Hippocampal formation (tissue), 2 donors: ENCODE measurements around the gene PHETA2.
A peak's percentile ranks its signal among the peaks of the same experiment; 100 is the strongest.
"Not testable (repeated sequence)": the region's sequence is repeated elsewhere in the genome, so short reads cannot be mapped to it uniquely, and the experiment has no call there.

Experiments used
- DNase-seq, 2 donors: peaks; one replicate each; lab custom pipeline; 2025; lab: John Stamatoyannopoulos, UW

The PHETA2 gene

GRCh38 chr22:42069801-42070516 lies 4.1 kb upstream of the PHETA2 start:
- DNase-seq, result no peak

DNA sequence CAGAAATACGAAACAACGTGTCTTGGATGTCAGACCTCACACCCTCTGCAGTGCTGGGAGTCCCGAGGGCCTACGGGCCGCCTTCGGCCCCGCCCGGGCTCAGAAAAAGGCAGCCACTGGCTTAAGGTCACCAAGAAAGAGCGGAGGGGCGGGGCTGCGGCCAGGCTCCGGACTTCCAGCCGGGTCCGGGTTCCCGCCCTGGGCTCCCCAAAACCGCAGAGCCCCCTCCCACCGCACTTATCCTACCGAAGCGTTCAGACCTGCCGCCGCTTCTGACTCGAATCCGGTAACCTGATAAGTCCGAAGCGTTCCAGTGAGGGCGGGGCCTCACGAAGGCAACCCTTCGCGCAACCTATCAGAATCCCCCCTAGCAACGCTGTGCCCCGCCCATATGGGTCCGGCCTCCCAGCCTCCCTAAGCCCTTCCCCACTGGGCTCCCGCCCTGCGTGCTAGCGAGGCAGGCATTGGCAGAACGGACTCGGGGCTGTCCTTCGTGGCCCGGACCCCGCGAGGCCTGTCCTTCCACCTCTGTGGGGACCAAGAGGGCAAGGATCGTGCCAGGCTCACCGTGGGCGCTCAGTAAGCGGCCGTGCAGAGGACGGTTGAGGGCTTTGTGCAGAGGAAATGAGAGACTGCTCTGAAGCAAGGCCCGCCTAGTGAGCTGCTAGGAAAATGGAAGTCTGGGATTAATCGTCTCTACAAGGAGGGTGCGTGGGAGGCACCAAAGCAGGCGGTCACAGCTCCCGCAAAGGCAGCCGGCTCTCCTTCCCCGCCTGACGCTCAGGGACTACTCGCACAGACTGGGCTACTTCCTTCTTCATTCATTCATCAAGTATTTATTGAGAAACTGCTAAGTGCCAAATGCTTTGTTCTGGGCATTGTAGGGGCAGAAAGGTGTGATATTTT lies 3.3 kb upstream of the PHETA2 start, which contains the start of gene NAGA:
Gene NAGA, minus strand, starts transcription at position 296 of the 906 bp plus-strand sequence. CDS start 515 bp downstream, outside the sequence.
- DNase-seq, result peak; percentile 87 to 93

DNA sequence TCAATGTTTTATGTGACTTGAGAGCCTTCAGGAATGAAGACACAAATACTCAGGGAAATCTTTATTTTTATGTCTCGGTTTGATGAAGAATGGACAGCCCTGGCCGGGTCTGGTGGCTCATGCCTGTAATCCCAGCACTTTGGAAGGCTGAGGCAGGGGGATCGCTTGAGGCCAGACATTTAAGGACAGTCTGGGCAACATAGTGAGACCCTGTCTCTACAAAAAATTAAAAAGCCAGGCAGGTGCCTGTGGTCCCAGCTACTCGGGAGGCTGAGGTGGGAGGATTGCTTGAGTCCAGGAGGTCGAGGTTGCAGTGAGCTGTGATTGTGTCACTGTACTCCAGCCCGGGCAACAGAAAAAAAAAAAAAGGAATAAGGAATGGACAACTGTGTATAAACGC lies 2.5 kb upstream of the PHETA2 start:
- not testable (repeated sequence) for DNase-seq

DNA sequence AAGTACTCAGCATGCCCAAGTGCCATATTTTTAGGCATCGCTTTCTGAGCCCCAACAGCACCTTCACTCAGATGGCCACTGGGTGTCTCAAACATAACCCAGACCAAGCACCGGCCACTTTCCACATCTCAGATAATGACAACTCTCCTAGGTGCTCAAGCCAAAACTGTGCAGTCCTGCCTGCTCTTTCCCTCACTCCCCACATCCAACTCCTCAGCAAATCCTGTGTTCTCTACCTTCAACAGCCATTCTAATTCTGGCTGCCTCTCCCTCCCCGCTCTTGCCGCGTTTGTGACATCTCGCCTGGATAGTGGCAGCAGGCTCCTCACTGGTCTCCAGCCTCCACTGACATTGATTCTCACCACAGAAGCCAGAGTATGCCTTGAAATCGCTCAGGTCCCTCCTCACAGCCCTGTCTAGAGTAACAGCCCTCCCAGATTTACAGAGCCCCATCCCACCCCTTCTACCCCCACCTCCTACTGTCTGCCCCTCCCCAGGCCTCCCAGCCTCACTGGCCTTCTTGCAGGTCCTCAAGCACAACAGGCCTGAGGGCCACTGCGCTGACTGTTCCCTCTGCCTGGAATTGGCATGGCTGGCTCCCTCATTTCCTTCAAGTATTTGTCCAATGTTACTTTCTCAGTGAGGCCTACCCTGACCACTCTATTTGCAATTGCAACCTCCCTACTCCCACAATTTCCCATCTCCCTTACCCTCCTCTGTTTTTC lies 1.3 kb upstream of the PHETA2 start:
- DNase-seq, result no peak

DNA sequence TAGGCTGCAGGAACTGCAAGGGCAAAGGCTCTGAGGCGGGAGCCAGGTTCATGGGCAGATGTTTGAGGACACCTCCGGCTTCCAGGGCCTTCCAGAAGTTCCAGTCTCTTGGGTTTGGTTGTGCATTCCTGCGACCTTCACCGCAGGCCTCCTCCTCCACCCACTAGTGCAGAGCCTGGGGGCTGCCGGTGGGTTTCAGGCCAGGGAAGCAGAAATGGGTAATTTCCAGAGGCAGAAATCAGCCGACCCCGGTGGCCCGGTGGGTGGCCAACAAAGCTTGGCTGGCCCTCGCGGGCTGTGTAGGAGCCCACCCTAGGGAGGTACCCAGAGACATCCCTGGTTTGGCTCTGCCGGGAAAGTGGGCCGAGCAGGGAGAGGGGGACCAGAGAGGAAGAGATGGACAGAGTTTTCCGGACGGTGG lies 417 bp upstream of the PHETA2 start:
- no peak for DNase-seq

DNA sequence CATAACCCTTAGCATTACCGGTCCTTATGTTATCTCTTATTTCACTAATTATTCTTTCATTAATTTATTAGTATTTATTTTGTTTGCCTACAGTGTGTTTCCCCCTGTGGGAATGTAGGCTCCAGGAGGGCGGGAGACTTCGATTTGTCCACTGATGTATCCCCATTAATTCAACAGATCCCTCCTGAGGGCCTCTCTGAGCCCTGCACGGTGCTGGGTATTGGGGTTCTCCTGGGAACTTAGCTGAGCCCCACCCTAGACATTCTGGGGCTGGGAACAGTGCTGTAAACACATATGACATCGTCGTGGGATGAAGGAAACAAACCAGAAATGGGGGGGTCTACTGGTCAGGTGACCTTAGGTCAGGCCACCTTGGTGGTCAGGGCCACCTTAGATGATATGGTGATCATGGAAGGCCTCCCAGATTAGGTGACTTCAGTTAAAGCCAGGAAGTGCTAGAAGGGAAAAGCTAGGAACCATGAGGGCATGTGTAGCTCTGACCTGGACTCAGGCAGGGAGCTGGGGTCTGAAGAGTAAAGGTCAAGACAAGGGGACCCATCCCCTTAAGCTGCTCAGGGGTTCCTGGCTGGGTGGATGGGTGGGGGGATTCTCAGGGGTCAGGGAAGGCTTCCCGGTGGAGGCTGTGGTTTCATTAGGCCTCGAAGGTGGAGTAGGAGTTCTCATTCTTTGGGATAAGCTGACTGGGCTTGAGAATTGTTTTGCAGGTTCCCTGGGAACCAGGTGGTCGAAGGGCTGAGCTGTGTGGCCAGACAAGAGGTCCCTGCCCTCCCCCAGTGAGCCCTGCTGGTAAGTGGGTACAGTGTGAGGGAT lies 1.0 kb downstream of the PHETA2 start:
- DNase-seq, result no peak

DNA sequence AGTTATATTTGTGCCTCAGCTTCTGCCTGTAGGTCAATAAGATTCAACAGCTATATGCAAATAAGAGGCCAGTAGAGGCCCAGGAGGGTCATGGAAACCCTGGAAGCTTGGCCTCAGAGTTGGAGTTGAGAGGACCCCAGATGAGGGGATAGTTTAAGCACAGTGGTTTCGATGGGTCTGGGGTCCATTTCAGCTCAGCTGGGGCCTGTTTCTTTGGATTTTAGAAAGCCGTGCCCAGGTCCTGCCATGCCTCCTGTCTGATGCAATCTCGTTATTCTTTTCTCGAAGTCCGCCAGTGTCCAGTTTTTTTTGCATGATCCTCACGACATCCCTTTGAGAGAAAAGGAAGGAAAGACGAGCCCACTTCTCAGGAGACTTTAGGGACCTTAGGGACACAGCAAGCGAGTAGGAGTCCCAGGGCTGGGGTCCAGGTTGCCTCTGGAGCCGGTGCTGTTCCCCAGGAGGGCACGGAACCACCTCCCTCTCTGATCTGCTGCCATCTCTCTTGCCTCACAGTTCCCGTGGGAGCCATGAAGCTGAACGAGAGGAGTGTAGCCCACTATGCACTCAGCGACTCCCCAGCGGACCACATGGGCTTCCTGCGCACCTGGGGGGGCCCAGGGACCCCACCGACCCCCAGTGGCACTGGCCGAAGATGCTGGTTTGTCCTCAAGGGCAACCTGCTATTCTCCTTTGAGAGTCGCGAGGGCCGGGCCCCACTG lies 2.9 kb downstream of the PHETA2 start:
- DNase-seq, result no peak

DNA sequence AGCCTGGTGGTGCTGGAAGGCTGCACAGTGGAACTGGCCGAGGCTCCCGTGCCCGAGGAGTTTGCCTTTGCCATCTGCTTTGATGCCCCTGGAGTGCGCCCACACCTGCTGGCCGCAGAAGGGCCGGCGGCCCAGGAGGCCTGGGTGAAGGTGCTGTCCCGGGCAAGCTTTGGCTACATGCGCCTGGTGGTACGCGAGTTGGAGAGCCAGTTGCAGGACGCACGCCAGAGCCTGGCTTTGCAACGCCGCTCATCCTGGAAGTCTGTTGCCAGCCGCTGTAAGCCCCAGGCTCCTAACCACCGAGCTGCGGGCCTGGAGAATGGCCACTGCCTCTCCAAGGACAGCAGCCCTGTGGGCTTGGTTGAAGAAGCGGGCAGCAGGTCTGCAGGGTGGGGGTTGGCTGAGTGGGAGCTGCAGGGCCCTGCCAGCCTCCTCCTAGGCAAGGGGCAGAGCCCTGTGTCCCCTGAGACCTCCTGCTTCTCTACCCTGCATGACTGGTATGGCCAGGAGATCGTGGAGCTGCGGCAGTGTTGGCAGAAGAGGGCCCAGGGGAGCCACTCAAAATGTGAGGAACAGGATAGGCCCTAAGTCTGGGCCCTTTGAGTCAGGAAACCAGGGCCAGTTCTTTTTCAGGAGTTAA lies 3.6 kb downstream of the PHETA2 start:
- DNase-seq, result no peak

- peak; percentile 30 to 63 for DNase-seq
Measured at GRCh38 chr22:42078469-42079318, 4.6 kb downstream of the PHETA2 start.

GRCh38 chr22:42079319-42080251 lies 5.5 kb downstream of the PHETA2 start, which contains the start of gene SMDT1:
Gene SMDT1 (plus strand): TSS chr22:42079700. CDS start chr22:42079769, 69 bp downstream.
- peak; percentile 97 to 98 for DNase-seq

- peak; percentile 20 to 39 for DNase-seq
Measured at GRCh38 chr22:42080287-42080686, 6.2 kb downstream of the PHETA2 start.

GRCh38 chr22:42083119-42083518 lies 9.1 kb downstream of the PHETA2 start:
- DNase-seq, result no peak

DNA sequence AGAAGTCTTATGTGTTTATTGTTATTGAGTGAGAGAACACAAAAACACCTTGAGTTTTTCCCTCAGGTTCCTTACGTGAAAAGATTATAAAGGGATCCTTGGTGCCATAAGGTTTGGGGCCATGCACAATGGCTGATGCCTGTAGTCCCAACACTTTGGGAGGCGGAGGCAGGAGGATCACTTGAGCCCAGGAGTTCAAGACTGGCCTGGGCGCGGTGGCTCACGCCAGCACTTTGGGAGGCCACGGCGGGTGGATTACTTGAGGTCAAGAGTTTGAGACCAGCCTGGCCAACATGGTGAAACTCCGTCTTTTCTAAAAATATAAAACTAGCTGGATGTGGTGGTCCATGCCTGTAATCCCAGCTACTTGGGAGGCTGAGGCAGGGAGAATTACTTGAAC lies 10.8 kb downstream of the PHETA2 start:
- no peak for DNase-seq

GRCh38 chr22:42086051-42086450 lies 12.0 kb downstream of the PHETA2 start:
- no peak for DNase-seq

DNA sequence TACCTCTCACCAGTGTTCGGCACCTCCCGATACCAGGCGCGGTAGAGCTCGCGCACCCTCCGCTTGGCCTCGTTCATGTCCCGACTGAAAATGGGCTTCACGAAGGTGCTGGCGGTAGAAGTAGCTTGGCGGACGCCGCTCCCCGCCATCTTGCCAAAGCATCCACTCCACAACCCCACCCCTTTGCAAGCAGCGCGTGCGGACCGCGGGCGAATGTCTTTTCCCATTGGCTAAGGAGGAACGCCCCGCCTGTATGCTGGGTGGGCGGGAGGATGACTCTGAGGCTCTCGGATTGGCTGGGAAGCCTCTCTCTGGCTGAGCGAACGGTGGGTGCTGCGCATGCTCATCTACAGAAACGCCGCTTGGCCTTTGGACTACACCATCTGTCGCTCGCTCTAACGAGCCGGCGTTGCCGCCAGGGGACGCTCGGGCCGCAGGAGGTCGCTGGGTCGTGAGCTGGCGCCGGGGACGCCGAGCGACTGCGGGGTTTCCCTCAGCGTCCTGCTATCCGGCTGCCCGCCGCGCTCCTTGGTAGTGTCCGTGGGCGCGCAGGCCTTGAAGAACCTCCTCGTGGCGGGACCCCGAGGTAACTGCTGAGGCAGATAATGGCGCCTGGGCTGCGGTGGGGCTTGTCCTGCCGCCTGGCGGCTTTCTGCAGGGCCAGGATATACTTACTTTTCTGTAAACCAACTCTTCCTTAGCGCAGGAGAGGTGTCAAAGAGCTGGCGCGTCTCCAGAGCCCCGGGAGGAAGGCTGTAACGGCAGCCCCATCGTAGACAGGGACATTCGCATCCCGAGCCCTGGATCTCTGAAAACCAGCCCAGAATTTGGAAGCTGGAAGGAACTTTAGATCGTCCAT lies 16.8 kb downstream of the PHETA2 start, which contains the start of gene NDUFA6:
Gene NDUFA6, minus strand, starts transcription at position 177 of the 859 bp plus-strand sequence. Its CDS starts 28 bp downstream, at position 149.
- DNase-seq, result peak; percentile 99

- no peak for DNase-seq
Measured at GRCh38 chr22:42091455-42091782, 17.4 kb downstream of the PHETA2 start.

GRCh38 chr22:42101199-42101598 lies 27.2 kb downstream of the PHETA2 start:
- no peak for DNase-seq
